B cell (primary cell): ENCODE results near the gene PPP1R2C.

Source experiments
- CTCF ChIP-seq: fragments of 200-600 bp; IDR thresholded peaks from one replicate; pipeline ENCODE4 v1.8.0; 2022; ENCODE audit warnings: antibody characterized with exemption, mild to moderate bottlenecking
- EZH2 ChIP-seq: IDR thresholded peaks from 2 replicates; pipeline ENCODE4 v1.6.1; 2012; ENCODE audit warnings: borderline replicate concordance, low read depth, mild to moderate bottlenecking, moderate library complexity, low read length; ENCODE audit not compliant: insufficient read depth, poor library complexity, severe bottlenecking

- TF ChIP-seq CTCF: no peak
- no peak for TF ChIP-seq EZH2
These were observed 6.2 kb downstream of the PPP1R2C start for GRCh38 chrX:42771506-42772335.
